Neuronal stem cell (in vitro differentiated cells): ENCODE measurements around the gene DIPK1A.

Experiments
- DNase-seq: peaks from one replicate; pipeline ENCODE4 v3.0.0-alpha.2; 2013; ENCODE audit warnings: low spot score
- H2AFZ ChIP-seq: one replicate; pipeline ENCODE4 v1.6.1; 2013; ENCODE audit warnings: mild to moderate bottlenecking, low read length, inconsistent platforms
- H2AK5ac ChIP-seq: 2 replicates; pipeline ENCODE4 v1.6.1; 2013; ENCODE audit warnings: low read depth, mild to moderate bottlenecking, inconsistent platforms, low read length, moderate library complexity, mixed read lengths
- H2BK120ac ChIP-seq: 2 replicates; pipeline ENCODE4 v1.6.1; 2013; ENCODE audit warnings: low read depth, mild to moderate bottlenecking, inconsistent platforms, low read length, moderate library complexity, mixed read lengths
- H2BK12ac ChIP-seq: one replicate; pipeline ENCODE4 v1.6.1; 2013; ENCODE audit warnings: low read length, inconsistent platforms
- H2BK15ac ChIP-seq: 2 replicates; pipeline ENCODE4 v1.6.1; 2013; ENCODE audit warnings: mild to moderate bottlenecking, low read length, inconsistent platforms, mixed read lengths
- H2BK5ac ChIP-seq: one replicate; pipeline ENCODE4 v1.6.1; 2013; ENCODE audit warnings: inconsistent platforms, mild to moderate bottlenecking, low read length, moderate library complexity
- H3K14ac ChIP-seq: one replicate; pipeline ENCODE4 v1.6.1; 2013; ENCODE audit warnings: low read length, inconsistent platforms
- H3K18ac ChIP-seq: 2 replicates; pipeline ENCODE4 v1.6.1; 2013; ENCODE audit warnings: low read length, inconsistent platforms
- H3K23ac ChIP-seq: 2 replicates; pipeline ENCODE4 v1.6.1; 2013; ENCODE audit warnings: low read depth, mild to moderate bottlenecking, mixed read lengths, low read length, inconsistent platforms; ENCODE audit not compliant: poor library complexity
- H3K27ac ChIP-seq: replicated peaks from 3 replicates; pipeline ENCODE4 v1.5.1; 2013; ENCODE audit warnings: low read length, inconsistent platforms
- H3K27me3 ChIP-seq, 3 experiments: 2 replicates each; pipeline ENCODE4 v1.6.1; 2013; ENCODE audit warnings: low read length in 3 of 3, mild to moderate bottlenecking in 2 of 3, inconsistent platforms in 1 of 3, low read depth in 1 of 3, mixed read lengths in 1 of 3, moderate library complexity in 1 of 3; ENCODE audit not compliant: control insufficient read depth in 3 of 3, insufficient read depth in 3 of 3
- H3K36me3 ChIP-seq, 2 donors: replicated peaks in 1 of 2; 2 replicates each; pipeline ENCODE4 v1.6.1; 2013; ENCODE audit warnings: low read length in 2 of 2; ENCODE audit not compliant: control insufficient read depth in 2 of 2, insufficient read depth in 2 of 2
- H3K4ac ChIP-seq: 2 replicates; pipeline ENCODE4 v1.6.1; 2013; ENCODE audit warnings: inconsistent platforms, mild to moderate bottlenecking, low read length, moderate library complexity
- H3K4me1 ChIP-seq, 2 donors: 1 replicate in 1 of 2; 2 replicates in 1 of 2; pipeline ENCODE4 v1.6.1; 2013; ENCODE audit warnings: low read length in 2 of 2, low read depth in 1 of 2; ENCODE audit not compliant: control insufficient read depth in 2 of 2, insufficient read depth in 1 of 2
- H3K4me2 ChIP-seq: one replicate; pipeline ENCODE4 v1.6.1; 2013; ENCODE audit warnings: mild to moderate bottlenecking, low read length, inconsistent platforms; ENCODE audit not compliant: insufficient read depth, poor library complexity, severe bottlenecking
- H3K4me3 ChIP-seq, 2 donors: 2 replicates each; pipeline ENCODE4 v1.5.1; 2013; ENCODE audit warnings: low read length in 2 of 2, mild to moderate bottlenecking in 2 of 2, inconsistent platforms in 1 of 2, moderate library complexity in 1 of 2
- H3K79me1 ChIP-seq: one replicate; pipeline ENCODE4 v1.6.1; 2013; ENCODE audit warnings: low read depth, mild to moderate bottlenecking, inconsistent platforms, low read length, moderate library complexity
- H3K9ac ChIP-seq: one replicate; pipeline ENCODE4 v1.6.1; 2013; ENCODE audit warnings: mild to moderate bottlenecking, low read depth, low read length, inconsistent platforms; ENCODE audit not compliant: poor library complexity
- H3K9me3 ChIP-seq, 2 donors: replicated peaks in 1 of 2; 2 replicates each; pipeline versions ENCODE3 to v1.6.1; 2013; ENCODE audit warnings: low read length in 2 of 2, mild to moderate bottlenecking in 2 of 2, inconsistent platforms in 1 of 2, low read depth in 1 of 2, mixed read lengths in 1 of 2, moderate library complexity in 1 of 2; ENCODE audit not compliant: control insufficient read depth in 2 of 2, insufficient read depth in 1 of 2
- H4K8ac ChIP-seq: one replicate; pipeline ENCODE4 v1.6.1; 2013; ENCODE audit warnings: low read depth, mild to moderate bottlenecking, inconsistent platforms, low read length, moderate library complexity
- H4K91ac ChIP-seq: one replicate; pipeline ENCODE4 v1.6.1; 2013; ENCODE audit warnings: low read length, low read depth, mild to moderate bottlenecking, inconsistent platforms; ENCODE audit not compliant: poor library complexity
- WGBS, 2 donors: extraction: QIAGEN DNeasy Blood & Tissue Kit; methylation state at CpG; one replicate each; pipeline ENCODE4 v1.1.7; 2013; ENCODE audit warnings: missing lambda C conversion rate in 2 of 2, mixed read lengths in 1 of 2; ENCODE audit not compliant: insufficient read length in 2 of 2, insufficient replicate concordance in 1 of 2; ENCODE audit errors: extremely low coverage in 2 of 2; 5-methylcytosine and 5-hydroxymethylcytosine counted together

DIPK1A gene

DNA sequence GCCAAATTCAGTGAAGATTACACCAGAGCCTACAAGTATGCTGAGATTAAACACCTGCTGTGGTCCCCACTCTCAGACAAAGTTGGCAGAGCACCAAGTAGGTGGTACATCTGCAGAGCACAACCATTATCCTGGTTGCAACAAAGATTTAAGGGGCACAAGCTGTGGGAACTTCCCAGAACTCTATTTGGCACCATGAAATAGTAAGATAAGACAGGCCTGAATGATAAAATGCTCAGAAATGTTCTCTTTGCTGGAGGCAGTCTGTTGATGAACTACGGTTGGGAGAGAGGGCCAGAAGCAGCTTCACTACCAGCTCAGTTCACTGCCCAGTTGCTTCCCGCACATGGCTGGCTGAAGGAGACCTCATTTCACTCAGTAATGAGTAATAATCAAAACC lies 109.5 kb downstream of the DIPK1A start:
- H2BK120ac ChIP-seq = no peak overlapping the region
- H4K91ac ChIP-seq = no peak overlapping the region
- no peak overlapping the region for H3K4ac ChIP-seq
- no peak overlapping the region for H4K8ac ChIP-seq
- H2BK15ac ChIP-seq = no peak overlapping the region
- H3K4me1 ChIP-seq = no peaks in the 10 kb centered on the region
- H3K79me1 ChIP-seq = no peaks in the 10 kb centered on the region
- no peak overlapping the region for H2AFZ ChIP-seq
- H3K14ac ChIP-seq = no peak overlapping the region
- no peak overlapping the region for H2BK12ac ChIP-seq
- no peak overlapping the region for H3K4me3 ChIP-seq
- DNase-seq = no peak
- no peak overlapping the region for H3K9ac ChIP-seq
- no peak overlapping the region for H3K27ac ChIP-seq
- no peak overlapping the region for H3K23ac ChIP-seq
- no CpG with 5 or more reads among the region's 2 CpGs for WGBS, 2 donors
- H2BK5ac ChIP-seq = no peak overlapping the region
- H3K36me3 ChIP-seq = no peaks in the 10 kb centered on the region
- H2AK5ac ChIP-seq = no peak overlapping the region
- no peaks in the 10 kb centered on the region for H3K27me3 ChIP-seq
- H3K9me3 ChIP-seq = no peaks in the 10 kb centered on the region
- H3K18ac ChIP-seq = no peak overlapping the region
- no peak overlapping the region for H3K4me2 ChIP-seq

DNA sequence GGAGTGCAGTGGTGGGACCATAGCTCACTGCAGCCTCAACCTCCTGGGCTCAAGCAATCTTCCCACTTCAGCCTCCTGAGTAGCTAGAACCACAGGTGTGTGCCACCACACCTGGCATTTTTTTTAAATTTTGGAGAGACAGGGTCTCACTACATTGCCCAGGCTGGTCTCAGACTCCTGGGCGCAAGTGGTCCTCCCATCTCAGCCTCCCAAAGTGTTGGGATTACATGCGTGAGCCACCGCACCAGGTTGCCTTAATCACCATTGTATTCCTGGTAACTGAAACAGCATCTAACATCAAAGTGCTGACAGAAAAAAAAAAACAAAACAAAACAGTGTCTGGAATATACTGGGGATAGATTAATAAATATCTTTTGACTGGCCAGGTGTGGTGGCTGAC lies 111.2 kb downstream of the DIPK1A start:
- H4K91ac ChIP-seq = no peak overlapping the region
- H3K9ac ChIP-seq = no peak overlapping the region
- no peaks in the 10 kb centered on the region for H3K9me3 ChIP-seq
- H2BK15ac ChIP-seq = no peak overlapping the region
- H3K79me1 ChIP-seq = no peaks in the 10 kb centered on the region
- no peaks in the 10 kb centered on the region for H3K4me1 ChIP-seq
- no peak overlapping the region for H3K14ac ChIP-seq
- no peak overlapping the region for H2BK12ac ChIP-seq
- no peak overlapping the region for H2BK5ac ChIP-seq
- H3K4ac ChIP-seq = no peak overlapping the region
- no peak overlapping the region for H3K27ac ChIP-seq
- no peak for DNase-seq
- no peak overlapping the region for H2AK5ac ChIP-seq
- H3K23ac ChIP-seq = no peak overlapping the region
- no peaks in the 10 kb centered on the region for H3K36me3 ChIP-seq
- no CpG with 5 or more reads among the region's 3 CpGs for WGBS, 2 donors
- no peak overlapping the region for H3K4me2 ChIP-seq
- no peak overlapping the region for H2BK120ac ChIP-seq
- no peak overlapping the region for H3K4me3 ChIP-seq
- H2AFZ ChIP-seq = no peak overlapping the region
- H3K27me3 ChIP-seq = no peaks in the 10 kb centered on the region
- no peak overlapping the region for H4K8ac ChIP-seq
- H3K18ac ChIP-seq = no peak overlapping the region

DNA sequence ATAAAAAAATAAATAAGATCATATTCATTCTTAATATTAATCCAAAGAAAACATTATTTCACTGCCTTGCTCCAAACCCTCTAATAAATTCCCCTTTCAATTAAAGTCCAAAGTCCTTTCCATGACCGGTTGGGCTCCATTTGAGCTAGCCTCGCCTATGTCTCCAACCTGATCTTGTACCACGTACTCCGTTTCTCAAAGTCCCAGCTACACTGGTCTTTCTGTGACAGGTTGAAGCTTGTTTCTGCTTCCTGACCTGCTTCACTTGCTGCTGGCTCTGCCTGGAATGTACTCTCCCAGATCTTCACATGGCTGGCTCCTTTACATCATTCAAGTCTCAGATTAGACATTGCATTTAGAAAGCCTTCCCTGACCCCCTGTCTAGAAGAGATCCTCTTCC lies 113.1 kb downstream of the DIPK1A start:
- H4K91ac ChIP-seq = no peak overlapping the region
- H3K9me3 ChIP-seq = no peaks in the 10 kb centered on the region
- H4K8ac ChIP-seq = no peak overlapping the region
- H3K4me1 ChIP-seq = no peaks in the 10 kb centered on the region
- no peaks in the 10 kb centered on the region for H3K79me1 ChIP-seq
- no peak overlapping the region for H2BK120ac ChIP-seq
- no peak overlapping the region for H2BK12ac ChIP-seq
- H2AK5ac ChIP-seq = no peak overlapping the region
- no peak overlapping the region for H3K9ac ChIP-seq
- no peak overlapping the region for H3K18ac ChIP-seq
- H3K4me2 ChIP-seq = no peak overlapping the region
- WGBS, 2 donors = no CpG with 5 or more reads among the region's 4 CpGs
- H3K4ac ChIP-seq = no peak overlapping the region
- no peak overlapping the region for H2BK15ac ChIP-seq
- H3K23ac ChIP-seq = no peak overlapping the region
- no peak overlapping the region for H3K14ac ChIP-seq
- no peak overlapping the region for H3K27ac ChIP-seq
- H2BK5ac ChIP-seq = no peak overlapping the region
- H2AFZ ChIP-seq = no peak overlapping the region
- H3K4me3 ChIP-seq = no peak overlapping the region
- peaks cover 2 to 15% of the 10 kb centered on the region in 2 donors for H3K36me3 ChIP-seq
- no peaks in the 10 kb centered on the region for H3K27me3 ChIP-seq
- no peak for DNase-seq

DNA sequence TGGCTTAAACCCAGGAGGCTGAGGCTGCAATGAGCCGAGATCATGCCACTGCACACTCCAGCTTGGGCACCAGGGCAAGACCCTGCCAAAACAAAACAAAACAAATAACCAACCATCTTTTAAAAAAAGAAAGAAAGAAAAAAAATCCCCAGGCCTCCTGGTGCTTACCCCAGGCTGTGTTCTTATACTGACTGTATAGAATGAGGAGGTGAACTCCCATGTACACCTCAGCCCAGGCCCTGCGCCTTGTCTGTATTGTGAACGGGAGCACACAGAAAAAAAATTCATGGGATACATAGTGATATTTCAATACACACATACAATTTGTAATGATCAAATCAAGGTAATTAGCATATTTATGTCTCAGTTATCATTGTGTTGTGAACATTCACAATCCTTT lies 115.4 kb downstream of the DIPK1A start:
- Histone ChIP-seq H2BK120ac (no peak overlapping the region), H4K8ac (no peak overlapping the region), H2BK12ac (no peak overlapping the region), H3K27me3 (no peaks in the 10 kb centered on the region), H3K9ac (no peak overlapping the region), H3K27ac (no peak overlapping the region), H2AK5ac (no peak overlapping the region), H3K9me3 (no peaks in the 10 kb centered on the region), H3K18ac (no peak overlapping the region), H3K4me3 (no peak overlapping the region), H3K14ac (no peak overlapping the region), H3K23ac (no peak overlapping the region), H3K36me3 (peaks cover 8 to 38% of the 10 kb centered on the region in 2 donors), H2BK15ac (no peak overlapping the region), H3K4ac (no peak overlapping the region), H2BK5ac (no peak overlapping the region), H3K4me1 (no peaks in the 10 kb centered on the region), H3K4me2 (no peak overlapping the region), H4K91ac (no peak overlapping the region), H3K79me1 (no peaks in the 10 kb centered on the region), H2AFZ (no peak overlapping the region)
- no peak for DNase-seq
- no CpG with 5 or more reads among the region's 3 CpGs for WGBS, 2 donors
